Neuron (in vitro differentiated cells): Measurements from ENCODE around the gene CHST11.

ENCODE experiments used
- H2AFZ ChIP-seq: one replicate; pipeline ENCODE4 v1.6.1; 2013; ENCODE audit warnings: low read depth, mild to moderate bottlenecking, inconsistent platforms, low read length, moderate library complexity
- H3K27me3 ChIP-seq: one replicate; pipeline ENCODE4 v1.6.1; 2013; ENCODE audit warnings: low read length; ENCODE audit not compliant: insufficient read depth
- H3K36me3 ChIP-seq: one replicate; pipeline ENCODE4 v1.6.1; 2013; ENCODE audit warnings: low read length; ENCODE audit not compliant: insufficient read depth
- H3K4me1 ChIP-seq: one replicate; pipeline ENCODE4 v1.6.1; 2013; ENCODE audit warnings: low read length; ENCODE audit not compliant: insufficient read depth
- H3K4me3 ChIP-seq: 2 replicates; pipeline ENCODE4 v1.5.1; 2013; ENCODE audit warnings: mild to moderate bottlenecking, low read length, moderate library complexity
- H3K9me3 ChIP-seq: one replicate; pipeline ENCODE4 v1.6.1; 2013; ENCODE audit warnings: low read length

CHST11 gene

GRCh38 chr12:104691721-104692556 is 235.2 kb downstream of the CHST11 start:
- Histone ChIP-seq H3K4me1 (no peaks in the 10 kb centered on the region), H3K9me3 (peaks cover 7% of the 10 kb centered on the region), H3K4me3 (no peak overlapping the region), H3K27me3 (no peaks in the 10 kb centered on the region), H2AFZ (no peak overlapping the region), H3K36me3 (no peaks in the 10 kb centered on the region)

DNA sequence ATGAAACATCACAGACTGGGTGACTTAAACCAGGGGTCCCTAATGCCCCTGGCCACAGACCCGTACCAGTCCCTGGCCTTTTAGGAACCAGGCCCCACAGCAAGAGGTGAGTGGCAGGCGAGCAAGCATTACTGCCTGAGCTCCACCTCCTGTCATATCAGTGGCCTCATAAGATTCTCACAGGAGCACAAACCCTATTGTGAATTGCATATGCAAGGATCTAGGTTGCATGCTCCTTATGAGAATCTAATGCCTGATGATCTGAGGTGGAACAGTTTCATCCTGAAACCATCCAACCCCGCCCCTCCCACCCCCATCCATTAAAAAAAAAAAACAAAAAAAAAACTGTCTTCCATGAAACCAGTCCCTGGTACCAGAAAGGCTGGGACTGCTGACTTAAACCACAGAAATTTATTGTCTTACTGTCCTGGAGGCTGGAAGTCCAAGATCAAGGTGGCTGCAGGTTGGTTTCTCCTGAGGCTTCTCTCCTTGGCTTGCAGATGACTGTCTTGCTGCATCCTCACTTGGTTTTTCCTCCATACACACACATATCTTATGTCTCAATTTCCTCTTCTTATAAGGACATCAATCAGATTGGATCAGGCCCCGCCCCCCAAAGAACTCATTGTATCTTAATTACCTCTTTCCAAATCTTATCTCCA is 235.9 kb downstream of the CHST11 start:
- no peaks in the 10 kb centered on the region for H3K4me1 ChIP-seq
- H3K36me3 ChIP-seq: no peaks in the 10 kb centered on the region
- no peak overlapping the region for H2AFZ ChIP-seq
- no peaks in the 10 kb centered on the region for H3K27me3 ChIP-seq
- H3K9me3 ChIP-seq: peaks cover 7% of the 10 kb centered on the region
- no peak overlapping the region for H3K4me3 ChIP-seq

GRCh38 chr12:104693493-104693892 is 236.7 kb downstream of the CHST11 start:
- H3K27me3 ChIP-seq: no peaks in the 10 kb centered on the region
- no peak overlapping the region for H3K4me3 ChIP-seq
- no peaks in the 10 kb centered on the region for H3K4me1 ChIP-seq
- H3K9me3 ChIP-seq: peaks cover 7% of the 10 kb centered on the region
- no peak overlapping the region for H2AFZ ChIP-seq
- H3K36me3 ChIP-seq: no peaks in the 10 kb centered on the region

- Histone ChIP-seq H2AFZ (no peak overlapping the region), H3K27me3 (no peaks in the 10 kb centered on the region), H3K4me1 (no peaks in the 10 kb centered on the region), H3K9me3 (peaks cover 7% of the 10 kb centered on the region), H3K36me3 (no peaks in the 10 kb centered on the region), H3K4me3 (no peak overlapping the region)
These were observed 237.4 kb downstream of the CHST11 start for GRCh38 chr12:104694161-104694560.

- Histone ChIP-seq H3K36me3 (no peaks in the 10 kb centered on the region), H3K27me3 (no peaks in the 10 kb centered on the region), H3K9me3 (peaks cover 7% of the 10 kb centered on the region), H3K4me1 (no peaks in the 10 kb centered on the region), H2AFZ (no peak overlapping the region), H3K4me3 (no peak overlapping the region)
These were observed 238.0 kb downstream of the CHST11 start for GRCh38 chr12:104694711-104695110.

- no peaks in the 10 kb centered on the region for H3K27me3 ChIP-seq
- no peak overlapping the region for H3K4me3 ChIP-seq
- no peaks in the 10 kb centered on the region for H3K36me3 ChIP-seq
- no peaks in the 10 kb centered on the region for H3K4me1 ChIP-seq
- peaks cover 7% of the 10 kb centered on the region for H3K9me3 ChIP-seq
- H2AFZ ChIP-seq: no peak overlapping the region
These were observed 238.9 kb downstream of the CHST11 start for GRCh38 chr12:104695453-104696148.

DNA sequence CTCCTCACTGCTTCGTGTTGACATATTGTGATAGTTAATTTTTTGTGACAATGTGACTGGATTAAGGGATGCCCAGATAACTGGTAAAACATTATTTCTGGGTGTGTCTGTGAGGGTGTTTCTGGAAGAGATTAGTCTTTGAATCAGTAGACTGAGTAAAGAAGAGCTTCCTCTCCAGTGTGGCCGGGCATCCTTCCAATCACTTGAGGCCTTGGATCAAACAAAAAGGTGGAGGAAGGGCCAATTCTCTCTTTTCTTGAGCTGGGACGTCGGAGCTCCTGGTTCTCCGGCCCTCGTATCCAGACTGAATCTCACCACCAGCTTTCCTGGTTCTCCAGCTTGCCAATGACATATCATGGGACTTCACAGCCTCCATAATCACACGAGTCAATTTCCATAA is 240.4 kb downstream of the CHST11 start:
- Histone ChIP-seq H3K27me3 (no peaks in the 10 kb centered on the region), H2AFZ (no peak overlapping the region), H3K36me3 (no peaks in the 10 kb centered on the region), H3K4me3 (no peak overlapping the region), H3K4me1 (no peaks in the 10 kb centered on the region), H3K9me3 (peaks cover 7% of the 10 kb centered on the region)

DNA sequence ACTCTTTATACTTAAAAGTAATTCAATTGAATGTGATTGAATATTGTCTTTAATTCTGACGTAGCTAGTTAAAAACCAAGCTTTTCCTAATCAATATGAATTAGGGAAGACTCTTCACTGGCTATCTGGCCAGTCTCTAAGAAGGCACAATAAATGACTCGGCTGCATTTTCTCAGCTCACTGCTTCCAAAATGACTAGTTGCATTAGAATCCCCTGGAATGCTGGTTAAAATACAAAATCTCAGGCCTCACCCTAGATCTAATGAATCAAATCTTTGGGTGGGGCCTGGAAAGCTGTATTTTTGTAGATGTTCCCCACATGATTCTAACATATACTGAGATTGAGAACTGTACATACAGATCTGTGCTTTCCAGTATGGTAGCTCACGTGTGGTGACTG is 242.1 kb downstream of the CHST11 start:
- Histone ChIP-seq H3K9me3 (no peaks in the 10 kb centered on the region), H2AFZ (no peak overlapping the region), H3K36me3 (no peaks in the 10 kb centered on the region), H3K27me3 (no peaks in the 10 kb centered on the region), H3K4me3 (no peak overlapping the region), H3K4me1 (peaks cover under 1% of the 10 kb centered on the region)

DNA sequence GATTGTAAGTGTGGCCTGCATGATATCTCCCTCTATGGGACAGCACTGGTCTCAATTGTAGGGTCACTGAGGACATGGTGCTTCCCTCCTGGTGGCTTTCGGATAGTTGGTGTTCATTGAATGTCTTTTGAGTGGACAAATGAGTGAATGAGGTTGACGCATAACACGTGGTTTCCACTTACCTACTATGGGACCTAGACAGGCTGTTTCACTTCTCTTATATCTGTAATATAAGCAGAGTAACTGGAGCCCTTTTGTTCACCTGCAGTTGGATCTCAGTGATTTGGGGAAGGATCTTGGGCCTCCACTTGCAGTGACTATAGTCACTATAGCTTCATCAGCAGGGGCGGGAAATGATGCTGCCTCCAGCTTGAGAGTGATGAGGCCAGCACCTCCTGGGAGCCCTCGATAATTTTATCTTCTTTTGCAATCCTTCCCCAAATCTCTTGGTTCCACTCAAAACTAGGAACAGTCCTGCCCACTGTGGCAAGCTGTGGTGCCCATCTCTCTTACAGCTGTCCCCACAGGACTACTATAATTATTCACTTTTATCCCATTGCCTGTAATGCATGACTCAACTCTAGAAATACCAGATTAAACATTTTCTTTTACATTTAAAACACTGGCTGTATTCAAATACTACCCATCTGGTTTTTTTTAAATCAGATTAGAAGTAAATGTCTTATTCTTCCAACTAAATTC is 242.9 kb downstream of the CHST11 start:
- H3K4me1 ChIP-seq: peaks cover 8% of the 10 kb centered on the region
- no peaks in the 10 kb centered on the region for H3K27me3 ChIP-seq
- H2AFZ ChIP-seq: no peak overlapping the region
- H3K36me3 ChIP-seq: no peaks in the 10 kb centered on the region
- H3K4me3 ChIP-seq: no peak overlapping the region
- no peaks in the 10 kb centered on the region for H3K9me3 ChIP-seq

GRCh38 chr12:104700324-104700723 is 243.6 kb downstream of the CHST11 start:
- peaks cover 15% of the 10 kb centered on the region for H3K4me1 ChIP-seq

DNA sequence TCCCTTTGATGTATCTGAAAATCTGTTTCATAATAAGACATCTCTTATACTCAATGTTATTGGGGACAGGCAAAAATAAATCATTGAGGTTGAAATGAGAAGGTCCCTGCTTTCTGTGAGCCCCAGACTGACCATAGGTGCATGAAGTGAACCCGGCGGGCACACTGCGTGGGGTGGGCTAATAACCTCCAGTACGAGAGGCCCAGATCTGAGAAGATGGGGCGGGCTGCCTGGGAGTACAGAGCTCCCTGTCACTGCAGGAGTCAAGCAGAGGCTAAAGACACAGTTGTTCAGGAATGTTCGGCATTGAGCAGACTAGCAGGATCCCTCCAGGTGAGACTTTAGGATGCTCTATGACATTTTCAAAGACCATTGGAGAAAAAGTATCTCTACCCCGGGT is 244.6 kb downstream of the CHST11 start:
- no peaks in the 10 kb centered on the region for H3K27me3 ChIP-seq
- H3K36me3 ChIP-seq: no peaks in the 10 kb centered on the region
- no peak overlapping the region for H3K4me3 ChIP-seq
- no peak overlapping the region for H2AFZ ChIP-seq
- H3K9me3 ChIP-seq: no peaks in the 10 kb centered on the region
- H3K4me1 ChIP-seq: peaks cover 16% of the 10 kb centered on the region

More at GRCh38 chr12:104700324-104700723, 243.6 kb downstream of the CHST11 start:
- H3K9me3 ChIP-seq: no peaks in the 10 kb centered on the region
- no peak overlapping the region for H3K4me3 ChIP-seq
- no peaks in the 10 kb centered on the region for H3K27me3 ChIP-seq
- H2AFZ ChIP-seq: no peak overlapping the region
- H3K36me3 ChIP-seq: no peaks in the 10 kb centered on the region

GRCh38 chr12:104701756-104702155 is 245.0 kb downstream of the CHST11 start:
- Histone ChIP-seq H3K36me3 (no peaks in the 10 kb centered on the region), H3K4me3 (no peak overlapping the region), H3K9me3 (no peaks in the 10 kb centered on the region), H3K4me1 (peaks cover 16% of the 10 kb centered on the region), H2AFZ (no peak overlapping the region), H3K27me3 (no peaks in the 10 kb centered on the region)
